HTR-8/SVneo (cell line): Measurements from ENCODE around the gene CNIH2.
A peak's percentile ranks its signal among the peaks of the same experiment; 100 is the strongest.
"Not testable (repeated sequence)": the region's sequence is repeated elsewhere in the genome, so short reads cannot be mapped to it uniquely, and the experiment has no call there.

Experiments used
- DNase-seq: peaks from one replicate; pipeline ENCODE4 v3.0.0; 2011; ENCODE audit warnings: low spot score, mixed read lengths; ENCODE audit not compliant: insufficient read length
- FAIRE-seq: peaks from 2 replicates; lab custom pipeline; 2011; peaks lifted over from hg19 to GRCh38; lab: Jason Lieb, UNC

Gene CNIH2

DNA sequence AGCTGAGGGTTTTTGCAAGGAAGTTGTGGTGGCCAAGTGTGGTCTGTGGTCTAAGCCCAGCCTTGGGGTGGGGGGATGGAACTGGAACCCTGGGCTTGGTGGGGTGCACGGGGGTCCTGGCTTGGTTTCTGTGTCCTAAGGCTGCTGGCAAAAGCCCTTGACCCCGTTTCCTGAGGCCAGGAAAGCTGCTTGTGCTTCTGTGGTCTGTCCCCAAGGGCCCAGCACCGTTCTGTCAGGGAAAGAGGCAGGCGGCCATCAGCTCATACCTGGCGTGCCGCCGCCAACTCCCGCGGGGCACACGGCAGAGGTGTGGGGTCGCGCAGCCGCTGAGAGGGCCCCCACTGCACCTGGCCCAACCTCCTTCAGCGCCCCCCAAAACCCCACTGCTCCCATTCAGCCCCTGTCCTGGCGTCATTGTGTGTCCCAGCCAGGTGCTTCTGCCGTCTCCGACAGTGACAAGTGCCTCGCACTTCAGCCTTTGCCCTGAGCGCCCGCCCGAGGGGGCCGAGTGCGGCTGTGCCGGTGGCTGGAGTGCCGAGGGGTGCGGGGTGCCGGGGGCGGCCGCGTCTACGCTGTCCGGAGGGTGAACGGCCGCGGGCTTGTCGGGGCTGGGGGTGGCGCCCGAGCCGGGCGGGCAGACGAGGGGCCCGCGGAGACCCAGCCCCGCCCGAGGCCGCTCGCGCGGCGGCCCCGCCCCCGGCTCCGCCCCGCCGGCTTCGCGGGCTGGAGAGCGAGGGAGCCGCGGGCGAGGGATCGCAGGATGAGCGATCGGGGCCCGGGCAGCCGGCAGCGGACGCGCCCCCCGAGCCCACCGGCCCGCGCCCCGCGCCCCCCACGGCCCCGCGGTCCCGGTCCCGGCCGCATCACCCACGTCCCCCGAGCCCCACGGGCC, at the start of gene CNIH2:
Gene CNIH2, plus strand, starts transcription at position 705 of the 892 bp plus-strand sequence. CDS start 282 bp downstream, outside the sequence.
- peak; percentile 79 for DNase-seq
- FAIRE-seq: peak; percentile 94

DNA sequence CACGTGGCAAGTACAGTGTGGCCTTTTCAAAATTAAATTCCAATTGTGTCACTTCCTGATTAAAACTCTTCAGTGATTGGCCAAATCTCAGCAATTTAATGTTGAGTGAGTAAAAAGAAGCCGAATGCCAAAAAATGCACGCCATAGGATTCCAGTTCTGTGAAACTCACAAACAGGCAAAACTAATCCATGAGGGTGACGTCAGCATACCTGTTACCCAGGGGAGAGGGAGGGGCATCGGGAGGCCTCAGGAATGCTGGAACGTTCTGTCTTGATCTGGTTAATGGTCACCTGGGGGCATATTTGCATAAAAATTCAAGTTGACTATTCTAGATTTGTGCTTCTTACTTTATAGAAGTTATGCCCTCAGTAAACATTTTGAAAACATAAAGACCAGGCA, 49.5 kb upstream of the CNIH2 start:
- no peak for FAIRE-seq
- DNase-seq: no peak

DNA sequence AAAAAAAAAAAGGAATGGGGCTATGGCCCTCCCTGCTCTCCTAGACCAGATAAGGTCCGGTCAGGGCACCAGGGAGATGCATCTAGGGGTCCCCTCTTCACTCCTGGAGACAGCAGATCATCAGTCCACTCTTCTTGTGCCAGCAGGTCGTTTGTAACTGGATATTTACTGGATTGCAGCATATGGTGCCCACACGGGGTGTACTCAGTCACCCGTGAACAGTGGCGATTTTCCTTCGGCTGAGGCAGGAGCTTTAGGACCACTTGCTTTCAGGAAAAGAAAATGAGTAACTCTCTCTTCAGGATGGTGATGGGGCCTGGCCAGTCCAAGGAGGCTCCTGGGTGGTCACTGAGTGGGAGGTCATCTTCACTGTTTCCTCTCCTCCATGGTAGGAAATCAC, 47.8 kb upstream of the CNIH2 start:
- DNase-seq (no peak), FAIRE-seq (no peak)

DNA sequence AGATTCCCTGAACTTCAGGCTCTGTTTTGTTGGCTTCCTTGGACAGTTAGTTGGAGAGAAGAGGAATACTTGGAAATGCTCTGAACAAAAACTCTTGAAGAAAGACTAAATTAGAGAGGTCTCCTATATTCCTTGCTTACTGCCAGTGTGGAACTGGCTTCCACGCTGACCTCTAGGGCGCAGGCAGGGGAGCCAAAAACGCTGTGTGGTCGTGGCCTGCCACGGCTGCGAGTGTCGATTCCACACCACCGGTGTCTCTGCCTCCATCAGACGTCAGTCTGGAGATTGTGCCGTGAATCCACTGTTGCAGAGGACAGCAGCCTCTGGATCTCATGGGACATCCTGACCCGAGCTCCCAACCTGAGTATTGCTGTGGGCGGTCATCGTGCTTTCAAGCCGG, 47.0 kb upstream of the CNIH2 start:
- DNase-seq (no peak), FAIRE-seq (peak; percentile 42)

DNA sequence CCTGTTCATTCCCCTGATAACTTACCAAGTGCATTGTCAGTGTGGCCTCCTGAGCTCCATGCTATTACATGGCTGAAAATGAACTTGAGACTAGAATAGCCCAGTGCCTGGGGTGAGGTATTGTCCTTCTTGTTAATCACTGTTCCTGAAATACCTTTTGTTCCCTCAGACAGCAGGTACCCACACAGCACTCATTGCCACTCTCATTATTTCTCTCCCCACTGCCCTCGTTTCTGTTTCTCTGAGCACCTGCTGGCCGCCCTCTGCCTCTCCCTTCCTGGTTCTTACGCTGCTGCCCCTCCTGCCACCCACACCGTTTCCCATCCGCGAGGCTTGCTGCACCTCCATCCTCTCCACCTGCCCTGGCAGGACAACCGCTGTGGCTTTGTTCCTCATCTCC, 46.4 kb upstream of the CNIH2 start:
- peak; percentile 81 for FAIRE-seq
- no peak for DNase-seq

DNA sequence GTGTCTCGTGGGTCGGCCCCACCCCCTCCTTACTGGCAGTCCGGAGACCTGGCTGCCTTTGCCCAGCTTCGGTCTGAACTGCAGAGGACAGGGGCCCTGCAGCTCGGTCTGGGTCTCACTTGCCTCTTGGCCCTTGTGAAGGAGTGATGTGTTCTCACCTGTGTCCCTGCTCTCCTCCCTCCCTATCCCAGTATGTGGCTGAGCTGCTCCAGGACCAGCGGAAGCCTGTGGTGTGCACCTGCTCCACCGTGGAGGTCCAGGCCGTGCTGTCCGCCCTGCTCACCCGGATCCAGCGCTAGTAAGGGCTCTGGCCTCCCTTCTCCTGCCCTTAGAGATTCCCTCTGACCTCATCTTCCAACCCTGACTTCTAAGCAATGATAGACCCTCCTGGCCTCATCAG, 45.2 kb upstream of the CNIH2 start:
- no peak for FAIRE-seq

DNA sequence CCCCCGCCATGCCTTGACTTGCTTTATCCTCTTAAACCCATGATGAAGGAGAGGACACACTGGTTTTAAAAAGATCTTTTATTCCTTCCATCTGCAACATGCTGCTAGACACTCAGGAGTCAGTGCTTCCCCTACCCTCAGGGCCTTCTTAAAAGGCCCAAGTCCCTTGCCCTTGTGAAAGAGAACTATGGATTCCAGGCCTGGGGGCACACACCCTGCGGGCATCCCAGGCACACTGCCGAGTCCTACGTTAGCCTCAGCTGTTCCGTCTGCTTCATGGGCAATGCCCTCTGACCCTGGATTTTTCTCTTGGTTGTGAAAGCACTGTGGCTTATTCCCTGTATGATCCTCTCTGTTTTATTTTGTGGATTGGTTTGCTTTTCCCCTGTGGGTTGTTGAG, 44.7 kb upstream of the CNIH2 start:
- DNase-seq (no peak), FAIRE-seq (peak; percentile 40)

More for the DNA sequence above, 45.2 kb upstream of the CNIH2 start:
- no peak for DNase-seq

DNA sequence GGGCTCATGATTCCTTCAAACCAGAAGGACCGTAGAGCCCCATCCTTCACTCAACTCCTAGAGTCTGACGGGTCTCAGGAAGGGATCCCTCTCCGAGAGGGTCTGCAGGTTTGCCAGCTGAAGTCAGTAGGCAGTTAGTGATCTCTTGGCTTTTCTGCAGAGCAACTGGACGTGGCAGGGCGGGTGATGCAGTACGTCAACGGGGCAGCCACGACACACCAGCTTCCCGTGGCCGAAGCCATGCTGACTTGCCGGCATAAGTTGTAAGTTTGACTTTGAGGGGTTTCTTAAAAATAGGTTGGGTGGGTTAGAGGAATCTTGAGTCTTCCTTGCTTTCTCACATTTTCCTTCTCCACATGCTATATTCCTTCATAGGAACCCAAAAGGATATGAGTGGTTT, 42.8 kb upstream of the CNIH2 start:
- DNase-seq (no peak), FAIRE-seq (peak; percentile 33)

DNA sequence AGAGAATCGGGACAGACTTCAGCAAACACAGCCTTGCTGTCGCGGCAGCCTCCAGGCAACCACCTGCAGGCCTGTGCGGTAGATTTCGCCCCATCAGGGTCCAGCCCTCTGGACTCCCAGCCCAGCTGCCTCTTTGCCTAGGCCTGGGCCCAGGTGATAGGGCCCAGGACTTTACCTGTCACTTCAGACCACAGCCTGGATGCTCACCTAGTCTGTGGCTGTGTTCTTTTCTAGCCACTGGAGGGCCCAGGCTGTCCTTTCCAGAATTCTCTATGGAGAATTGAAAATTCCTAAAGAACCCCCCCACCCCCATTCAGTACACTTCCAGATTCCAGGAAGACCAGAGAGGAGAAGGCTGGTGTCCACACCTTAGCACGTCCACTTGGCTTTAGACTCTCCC, 40.1 kb upstream of the CNIH2 start:
- FAIRE-seq: no peak
- no peak for DNase-seq

DNA sequence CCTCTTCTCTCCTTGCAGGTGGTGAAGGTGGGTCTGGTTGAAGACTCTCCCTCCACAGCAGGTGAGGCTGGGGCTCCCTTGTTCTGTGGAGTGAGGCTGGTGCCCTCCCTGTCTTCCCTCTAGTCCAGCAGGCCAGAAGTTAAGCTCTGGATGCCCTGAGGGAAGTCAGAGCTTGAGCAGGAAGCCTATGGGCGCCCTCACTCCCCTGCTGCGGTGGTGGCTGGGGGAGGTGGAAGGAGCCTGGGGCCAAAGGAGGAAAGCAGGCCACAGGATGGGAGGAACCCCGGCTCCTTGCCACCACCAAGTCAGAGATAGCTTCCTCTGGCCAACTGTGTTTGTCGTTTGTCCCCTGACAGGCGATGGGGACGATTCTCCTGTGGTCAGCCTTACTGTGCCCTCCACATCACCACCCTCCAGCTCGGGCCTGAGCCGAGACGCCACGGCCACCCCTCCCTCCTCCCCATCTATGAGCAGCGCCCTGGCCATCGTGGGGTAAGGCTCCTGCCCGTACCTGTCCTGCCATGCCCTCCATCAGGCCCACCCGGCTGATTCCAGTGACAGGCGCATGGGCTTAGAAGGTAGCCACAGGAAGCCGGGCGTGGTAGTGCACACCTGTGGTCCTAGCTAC, 39.1 kb upstream of the CNIH2 start:
- DNase-seq (no peak), FAIRE-seq (peak; percentile 54)

DNA sequence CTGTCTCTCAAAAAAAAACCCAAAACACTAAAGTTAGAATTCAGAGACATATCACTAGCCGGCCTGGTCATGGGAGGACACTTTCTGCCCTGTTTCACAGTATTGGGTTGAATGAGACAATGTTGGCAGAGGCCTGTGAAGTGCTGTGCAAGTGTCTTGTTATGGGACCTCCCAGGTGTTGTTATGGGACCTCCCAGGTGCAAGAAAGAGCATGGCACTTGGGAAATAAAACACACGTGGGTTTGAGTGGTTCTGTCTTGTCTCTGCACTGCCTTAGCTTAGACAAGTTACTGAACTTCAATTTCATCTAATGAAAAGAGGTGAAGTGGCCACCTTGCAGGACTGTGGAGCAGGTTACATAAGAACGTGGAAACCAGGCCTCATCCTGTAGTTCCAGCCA, 38.5 kb upstream of the CNIH2 start:
- no peak for DNase-seq
- no peak for FAIRE-seq

DNA sequence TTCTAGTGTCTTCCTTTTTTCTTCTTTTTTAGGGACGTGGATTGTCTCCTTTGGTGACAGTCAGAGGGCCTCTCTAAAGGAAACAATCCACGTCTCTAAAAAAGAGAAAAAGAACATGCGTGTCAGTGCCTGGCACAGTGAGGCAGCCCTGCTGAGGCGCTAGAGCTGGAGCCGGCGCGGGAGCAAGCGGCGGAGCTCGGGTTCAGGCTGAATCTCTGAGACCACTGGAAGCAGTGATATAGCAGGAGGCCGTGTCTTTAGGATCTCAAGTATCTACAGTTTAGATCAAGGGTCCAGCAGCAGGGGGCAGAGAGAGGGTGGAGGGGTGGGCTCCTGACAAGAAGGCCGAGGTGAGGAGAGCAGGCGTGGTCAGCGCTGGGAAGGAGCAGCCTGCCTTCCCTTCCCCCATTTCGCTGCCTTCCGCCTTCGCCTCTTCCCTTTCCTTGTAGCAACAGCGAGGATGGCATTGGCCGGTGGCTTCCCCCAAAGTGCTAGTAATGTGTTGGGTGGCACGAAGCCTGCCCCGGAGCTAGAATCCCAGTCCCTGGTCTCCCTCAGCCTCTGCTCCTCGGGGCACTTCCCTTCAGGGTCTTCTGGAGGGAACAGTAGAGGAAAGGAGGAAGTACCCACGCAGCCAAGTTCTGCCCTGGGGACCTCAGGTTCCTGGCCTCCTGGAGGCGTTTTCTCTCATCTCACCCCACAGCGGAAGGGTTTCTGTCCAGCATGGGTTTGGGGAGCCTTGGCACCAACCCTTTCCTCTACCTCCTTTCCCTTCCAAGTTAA, 37.8 kb upstream of the CNIH2 start:
- DNase-seq: no peak
- FAIRE-seq: no peak

DNA sequence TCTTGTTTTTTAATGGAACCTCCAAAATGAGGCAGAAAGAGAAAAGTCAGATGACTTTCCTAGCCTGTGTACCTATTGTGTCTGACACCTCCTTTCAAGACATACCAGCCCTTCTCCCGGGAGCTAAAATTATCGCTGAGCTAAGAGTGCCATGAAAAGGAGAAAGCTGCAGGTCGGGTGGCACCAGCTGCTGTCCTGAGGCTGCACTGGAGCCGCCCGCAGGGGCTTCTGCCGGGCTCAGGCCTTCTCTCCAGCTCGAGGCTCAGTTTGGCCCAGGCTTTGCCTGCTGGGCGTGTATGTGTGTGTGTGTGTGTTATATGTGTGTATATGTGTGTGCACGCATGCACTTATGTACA, 37.2 kb upstream of the CNIH2 start:
- FAIRE-seq: no peak
- DNase-seq: no peak

DNA sequence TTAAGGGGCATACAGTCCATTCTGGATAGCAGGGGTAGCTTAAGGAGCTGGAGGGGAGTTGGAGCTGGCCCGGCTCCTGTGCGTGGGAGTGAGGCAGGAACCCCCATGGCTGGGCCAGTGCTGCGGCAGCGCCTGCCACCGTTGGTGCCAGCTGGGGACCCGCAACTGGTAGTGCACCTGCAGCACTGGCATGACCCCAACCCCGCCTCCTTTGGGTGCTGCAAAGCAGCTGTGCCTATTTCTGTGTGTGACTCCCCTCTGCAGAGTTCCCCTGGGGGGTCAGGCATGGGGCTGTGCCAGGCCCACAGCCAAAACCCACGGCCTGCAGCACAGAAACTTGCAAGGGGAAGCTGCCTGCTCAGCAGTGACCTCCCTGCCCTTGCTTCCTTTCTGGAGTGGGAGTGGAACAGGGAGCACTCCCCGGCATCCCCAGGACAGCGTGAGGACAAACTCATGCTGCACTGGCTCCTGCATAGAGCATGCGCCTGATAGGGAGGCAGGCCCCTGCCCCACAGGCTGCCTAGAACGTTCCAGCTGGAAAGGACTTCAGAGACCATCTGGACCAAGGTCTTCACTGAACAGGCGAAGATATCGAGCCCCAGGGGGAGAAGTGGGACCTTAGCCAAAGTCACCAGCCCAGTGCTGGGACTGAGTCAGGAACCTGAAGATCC, 35.7 kb upstream of the CNIH2 start:
- DNase-seq (no peak), FAIRE-seq (peak; percentile 89)

DNA sequence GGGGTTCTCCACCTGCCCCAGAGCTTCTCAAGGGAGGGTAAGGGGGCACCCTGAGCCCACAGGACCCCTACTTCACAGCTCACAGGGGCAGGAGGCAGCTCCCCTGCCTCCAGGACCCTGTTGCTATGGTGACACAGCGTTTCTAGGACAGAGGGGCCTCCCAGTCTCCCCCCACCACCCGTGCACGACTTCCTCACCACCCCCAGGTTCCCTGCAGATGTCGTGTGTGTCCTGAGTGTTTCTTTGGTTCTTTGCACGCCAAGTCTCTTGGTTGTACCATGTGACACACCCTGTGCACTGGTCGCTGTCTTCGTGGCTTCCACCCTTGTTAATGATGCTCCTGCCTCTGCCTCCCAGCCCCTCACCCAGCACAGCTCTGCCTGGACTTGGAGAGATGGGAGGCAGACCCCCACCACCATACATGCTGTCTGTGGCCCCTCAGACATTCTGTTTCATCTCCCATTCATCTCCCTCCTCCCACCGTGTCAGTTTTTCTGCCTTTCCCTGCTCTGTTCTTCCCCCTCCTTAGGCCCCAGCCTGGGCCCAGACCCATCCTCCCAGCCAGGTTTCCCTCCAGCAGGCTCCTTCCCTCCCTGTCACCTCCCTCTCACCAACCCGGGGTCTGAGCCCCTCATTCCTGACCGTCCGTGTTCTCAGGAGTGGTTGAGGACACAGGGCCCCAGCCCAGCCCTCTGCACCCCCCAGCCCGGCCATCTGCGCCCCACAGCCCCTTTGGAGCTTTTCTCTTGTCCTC, 34.0 kb upstream of the CNIH2 start:
- FAIRE-seq (peak; percentile 77), DNase-seq (no peak)

DNA sequence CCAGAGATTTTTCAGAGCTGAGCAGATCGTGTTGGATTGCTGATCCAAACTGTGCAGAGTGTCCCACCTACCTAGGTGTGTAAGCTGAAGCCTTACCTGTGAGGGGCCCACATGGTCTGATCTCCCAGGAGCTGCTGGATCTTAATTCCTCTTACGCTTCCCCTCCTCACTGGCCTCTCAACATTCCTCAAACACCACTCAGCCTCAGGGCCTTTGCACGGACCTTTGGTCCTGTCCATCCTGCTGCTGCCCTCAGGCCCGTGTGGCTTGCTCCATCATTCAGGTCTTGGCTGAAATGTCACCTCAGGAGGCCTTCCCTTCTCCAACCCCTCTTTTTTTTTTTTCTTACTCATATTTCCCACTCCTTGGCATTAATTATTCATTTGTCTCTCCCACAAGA, 30.7 kb upstream of the CNIH2 start:
- FAIRE-seq: no peak
- no peak for DNase-seq

DNA sequence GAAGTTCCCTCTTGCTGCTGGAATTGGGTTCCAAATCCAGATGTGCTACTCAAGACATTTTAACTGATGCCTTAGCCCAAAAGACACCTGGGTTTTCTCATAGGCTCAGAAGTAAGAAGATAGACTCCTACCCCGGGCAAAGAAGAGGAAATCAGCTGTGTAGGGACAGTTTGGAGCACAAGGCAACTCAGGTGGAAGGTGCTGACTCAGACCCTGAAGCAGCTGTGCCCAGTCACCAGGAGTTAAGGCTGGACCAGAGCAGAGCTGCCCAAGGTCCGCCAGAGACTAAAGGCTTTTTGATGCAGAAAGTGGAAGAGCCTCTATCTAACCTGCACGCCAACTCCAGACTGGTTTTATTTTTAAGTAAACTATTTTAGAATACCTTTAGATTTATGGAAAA, 30.2 kb upstream of the CNIH2 start:
- FAIRE-seq (no peak), DNase-seq (no peak)

DNA sequence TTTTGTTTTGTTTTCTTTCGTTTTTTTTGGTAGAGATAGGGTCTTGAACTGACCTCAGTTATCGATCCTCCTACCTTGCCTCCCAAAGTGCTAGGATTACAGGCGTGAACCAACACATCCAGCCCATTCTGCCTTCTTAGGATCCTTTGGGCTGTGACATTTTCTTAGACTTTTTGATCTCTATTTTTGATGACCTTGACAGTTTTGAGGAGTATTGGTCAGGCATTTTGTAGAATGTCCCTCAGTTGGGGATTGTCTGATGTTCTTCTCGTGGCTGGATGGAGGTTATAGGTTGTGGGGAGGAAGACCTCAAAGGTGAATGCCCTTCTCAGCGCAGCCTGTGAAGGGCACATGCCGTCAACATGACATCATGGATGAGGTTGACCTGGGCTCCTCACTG, 29.1 kb upstream of the CNIH2 start:
- DNase-seq (no peak), FAIRE-seq (peak; percentile 86)

DNA sequence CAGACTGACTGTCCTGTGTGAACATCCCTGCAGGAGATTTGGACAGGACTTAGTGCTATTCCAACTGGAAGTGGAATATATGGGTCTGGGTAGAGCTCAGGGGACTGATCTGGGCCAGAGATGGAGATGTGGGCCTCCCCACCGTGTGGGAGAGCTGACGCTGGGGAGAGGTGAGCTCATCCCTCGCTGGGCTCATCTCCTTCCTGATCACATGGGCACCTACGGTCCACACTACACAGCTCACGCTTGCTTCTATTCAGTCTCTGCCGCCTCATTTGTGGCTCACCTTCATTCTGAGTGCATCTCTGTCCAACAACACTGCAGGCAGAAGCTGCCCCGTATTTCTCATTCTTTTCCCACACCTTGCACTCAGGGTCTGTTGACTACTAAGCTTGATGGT, 26.2 kb upstream of the CNIH2 start:
- DNase-seq (no peak), FAIRE-seq (peak; percentile 91)

DNA sequence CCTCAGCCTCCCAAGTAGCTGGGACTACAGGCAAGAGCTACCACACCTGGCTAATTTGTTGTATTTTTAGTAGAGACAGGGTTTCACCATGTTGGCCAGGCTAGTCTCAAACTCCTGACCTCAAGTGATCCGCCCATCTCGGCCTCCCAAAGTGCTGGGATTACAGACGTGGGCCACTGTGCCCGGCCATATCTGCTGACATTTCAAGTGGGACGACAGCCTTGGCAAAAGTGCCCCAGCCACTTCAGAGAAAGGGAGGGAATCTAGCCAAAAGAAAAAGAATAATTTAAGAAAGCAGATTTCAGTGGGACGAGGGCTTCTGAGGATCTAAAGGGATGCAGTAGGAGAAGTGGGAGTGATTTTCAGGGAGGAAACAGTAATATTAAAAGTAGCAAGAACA, 24.9 kb upstream of the CNIH2 start:
- not testable (repeated sequence) for FAIRE-seq, DNase-seq
